GM21723 (cell line): Measurements from ENCODE around the gene GPATCH4.

ENCODE experiments used
- ATAC-seq: cut with Tn5 transposase; IDR thresholded peaks from one replicate; pipeline ENCODE4 v1.9.1; 2021; ENCODE audit warnings: mild to moderate bottlenecking, moderate library complexity; ENCODE audit not compliant: unreplicated experiment

The GPATCH4 gene

GRCh38 chr1:156551869-156552268 lies 49.4 kb downstream of the GPATCH4 start:
- no peak for ATAC-seq

- ATAC-seq: no peak
Observed at GRCh38 chr1:156551066-156551643, 50.1 kb downstream of the GPATCH4 start.

- no peak for ATAC-seq
Observed at GRCh38 chr1:156550346-156550745, 50.9 kb downstream of the GPATCH4 start.

- no peak for ATAC-seq
Observed at GRCh38 chr1:156549831-156550230, 51.4 kb downstream of the GPATCH4 start.

GRCh38 chr1:156549390-156549789 lies 51.9 kb downstream of the GPATCH4 start:
- no peak for ATAC-seq

GRCh38 chr1:156547982-156548381 lies 53.3 kb downstream of the GPATCH4 start:
- no peak for ATAC-seq

GRCh38 chr1:156547434-156547833 lies 53.8 kb downstream of the GPATCH4 start:
- no peak for ATAC-seq

GRCh38 chr1:156546267-156546666 lies 55.0 kb downstream of the GPATCH4 start:
- no peak for ATAC-seq

- ATAC-seq: no peak
Observed at GRCh38 chr1:156544592-156545102, 56.6 kb downstream of the GPATCH4 start.
